NOMO-1 (cell line): ENCODE data around the gene NAPB.

Experiments
- DNase-seq, 2 experiments: peaks; one replicate each; lab custom pipeline; 2025; ENCODE audit not compliant: unreplicated experiment in 2 of 2; lab: John Stamatoyannopoulos, UW

NAPB gene

DNA sequence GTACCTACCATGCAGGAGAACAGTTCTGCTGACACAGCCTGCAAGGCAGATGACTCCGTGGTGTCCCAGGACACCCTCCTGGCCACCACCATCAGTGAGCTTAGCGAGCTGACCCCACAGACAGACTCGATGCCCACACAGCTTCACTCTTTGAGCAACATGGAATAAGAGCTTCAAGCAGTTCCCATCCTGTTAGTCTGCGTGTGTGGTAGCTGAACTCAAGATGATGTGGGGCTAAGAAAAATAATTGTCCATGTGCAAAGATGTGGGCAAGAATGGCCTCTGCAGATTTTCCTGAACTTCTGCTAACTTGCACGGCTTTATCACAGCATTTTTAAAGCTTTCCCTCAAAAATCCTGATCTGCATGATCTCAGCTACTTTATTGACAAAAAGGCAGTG, 51.0 kb downstream of the NAPB start:
- DNase-seq, result no peak

DNA sequence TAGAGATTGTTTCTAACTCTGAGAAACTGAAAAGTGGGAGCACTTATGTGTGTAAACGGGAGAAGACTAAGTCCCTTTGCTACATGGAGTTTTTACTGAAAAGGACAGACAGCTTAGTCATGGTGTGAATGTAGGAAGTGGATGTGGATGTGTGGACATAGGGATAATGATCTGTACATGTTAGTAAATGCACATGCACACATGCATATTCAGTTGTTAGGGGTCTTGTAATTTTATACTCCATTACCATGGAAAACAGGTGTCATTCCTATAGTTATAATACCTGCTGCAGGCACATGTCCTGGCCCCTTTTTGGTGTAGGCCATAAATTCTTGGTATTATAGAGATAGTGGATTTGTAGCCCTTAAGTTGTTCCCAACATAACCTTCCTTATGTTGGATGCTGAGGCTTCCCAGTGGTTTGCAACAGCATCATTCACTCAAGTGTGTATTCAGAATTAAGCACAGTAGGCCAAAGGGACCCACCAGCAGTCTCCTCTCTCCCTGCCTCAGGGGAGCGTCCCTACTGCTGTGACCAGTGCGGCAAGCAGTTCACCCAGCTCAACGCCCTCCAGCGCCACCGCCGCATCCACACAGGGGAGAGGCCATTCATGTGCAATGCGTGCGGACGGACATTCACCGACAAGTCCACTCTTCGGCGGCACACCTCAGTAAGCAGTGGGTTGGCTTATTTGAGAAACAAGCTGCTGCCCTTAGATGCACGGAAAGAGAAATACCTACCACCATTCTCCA, 52.0 kb downstream of the NAPB start:
- no peak for DNase-seq

DNA sequence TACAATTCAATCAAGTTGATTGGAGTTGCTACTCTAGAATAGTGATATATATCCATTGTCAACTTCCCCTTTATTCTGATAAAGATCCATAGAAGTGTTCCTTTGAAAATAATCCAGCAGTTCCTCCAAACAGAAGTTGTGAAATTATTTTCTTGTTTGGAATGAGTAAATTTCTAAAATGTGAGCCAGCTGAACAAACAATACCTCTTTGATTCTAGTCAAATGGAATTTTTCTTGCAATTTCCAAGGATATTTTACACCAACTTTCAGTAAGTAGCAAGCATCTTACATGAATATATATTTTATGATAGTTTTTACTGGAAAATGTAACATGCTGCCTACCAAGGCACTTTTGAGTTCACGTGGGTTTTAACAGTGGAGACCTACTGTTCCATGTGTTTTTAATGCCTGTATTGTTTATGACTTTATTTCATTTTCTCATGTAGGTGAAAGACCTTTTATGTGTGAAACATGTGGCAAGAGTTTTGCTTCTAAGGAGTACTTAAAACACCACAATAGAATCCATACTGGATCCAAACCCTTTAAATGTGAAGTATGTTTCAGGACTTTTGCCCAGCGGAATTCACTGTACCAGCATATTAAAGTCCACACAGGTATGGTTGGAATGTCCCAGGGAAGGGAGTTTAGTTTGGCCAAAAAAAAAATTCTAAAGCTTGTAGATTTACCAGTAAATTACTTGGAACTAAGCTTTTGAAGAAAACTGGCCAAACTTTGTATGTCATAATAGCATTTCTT, 52.8 kb downstream of the NAPB start:
- no peak for DNase-seq

DNA sequence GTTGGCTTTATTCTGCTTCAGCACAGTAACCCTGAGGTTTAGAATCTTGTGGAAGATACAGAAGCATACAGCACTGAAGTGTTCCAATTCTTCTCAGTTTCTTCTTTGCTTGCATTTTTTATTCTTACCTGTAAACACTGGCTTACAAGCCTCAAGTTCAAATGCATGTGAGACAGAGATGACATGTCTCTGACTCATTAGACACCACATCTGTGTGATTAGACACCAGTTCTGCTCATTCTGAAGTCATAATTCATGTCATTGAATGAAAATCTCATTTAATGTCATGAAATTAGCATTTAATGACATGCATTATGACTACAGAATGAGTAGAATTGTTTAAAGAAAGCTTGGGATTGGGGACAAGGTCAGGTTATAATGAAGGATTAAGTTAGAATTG, 53.5 kb downstream of the NAPB start:
- no peak for DNase-seq

DNA sequence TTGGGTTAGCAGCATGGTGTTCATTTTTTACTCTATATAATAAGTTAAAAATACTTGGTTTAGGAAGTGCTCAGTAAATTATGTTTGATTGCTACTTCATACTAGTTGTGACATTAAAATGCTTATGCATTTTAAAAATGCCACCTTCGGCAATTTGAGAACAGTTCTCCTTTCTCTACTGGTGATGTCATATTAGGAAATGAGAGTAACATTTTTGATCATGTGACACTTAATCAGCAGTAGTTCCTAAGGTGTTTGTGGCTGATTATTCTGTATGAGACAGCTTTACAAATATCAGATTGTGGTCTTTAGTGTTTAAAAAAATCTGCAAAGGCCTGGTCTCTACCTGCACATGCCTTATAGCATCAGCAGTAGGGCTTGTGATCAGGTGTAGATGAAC, 54.9 kb downstream of the NAPB start:
- peak; percentile 9 to 74 for DNase-seq

DNA sequence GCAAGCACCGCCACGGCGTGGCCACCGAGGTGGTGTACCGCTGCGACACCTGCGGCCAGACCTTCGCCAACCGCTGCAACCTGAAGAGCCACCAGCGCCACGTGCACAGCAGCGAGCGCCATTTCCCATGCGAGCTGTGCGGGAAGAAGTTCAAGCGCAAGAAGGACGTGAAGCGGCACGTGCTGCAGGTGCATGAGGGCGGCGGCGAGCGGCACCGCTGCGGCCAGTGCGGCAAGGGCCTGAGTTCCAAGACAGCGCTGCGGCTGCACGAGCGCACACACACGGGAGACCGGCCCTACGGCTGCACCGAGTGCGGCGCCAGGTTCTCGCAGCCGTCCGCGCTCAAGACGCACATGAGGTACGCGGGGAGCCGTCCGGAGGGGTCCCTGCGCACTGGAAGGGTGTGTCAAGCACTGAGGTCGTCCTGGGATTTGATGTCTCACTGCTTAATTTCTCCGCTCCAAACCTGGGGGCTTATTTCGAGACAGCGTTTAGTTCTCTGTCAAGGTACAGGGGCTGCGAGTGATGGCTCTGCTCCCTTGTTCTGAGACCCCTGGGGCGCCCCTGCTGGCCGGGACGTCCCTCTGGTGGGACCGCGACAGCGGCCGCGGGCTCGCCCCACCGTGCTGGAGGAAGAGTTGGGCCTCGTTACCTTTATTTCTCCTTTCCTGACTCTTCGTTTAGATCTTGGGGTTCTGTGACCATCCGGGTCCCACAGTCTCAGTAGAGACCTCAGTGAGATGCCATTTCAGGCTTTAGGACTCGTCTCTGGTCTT, 55.7 kb downstream of the NAPB start:
- DNase-seq, result no peak

DNA sequence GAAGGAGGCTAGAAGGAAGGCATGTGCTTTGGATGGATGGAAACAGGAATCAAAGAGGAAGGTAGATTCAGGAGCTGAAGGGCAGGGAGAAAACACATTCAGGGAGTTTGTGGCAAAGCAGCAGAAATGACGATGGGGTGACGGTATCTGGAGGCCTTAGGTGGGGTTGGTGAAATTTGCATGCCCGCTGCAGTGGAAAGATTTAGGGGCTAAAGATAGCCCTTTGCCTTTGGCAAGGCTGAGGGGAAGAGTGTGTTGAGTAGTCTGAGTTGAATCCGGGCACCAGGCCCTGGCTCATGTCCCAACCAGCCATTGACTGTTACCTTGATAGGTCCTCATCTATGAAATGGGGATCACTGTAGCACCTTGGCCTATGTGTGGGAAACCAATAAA, 58.0 kb downstream of the NAPB start:
- no peak for DNase-seq

DNA sequence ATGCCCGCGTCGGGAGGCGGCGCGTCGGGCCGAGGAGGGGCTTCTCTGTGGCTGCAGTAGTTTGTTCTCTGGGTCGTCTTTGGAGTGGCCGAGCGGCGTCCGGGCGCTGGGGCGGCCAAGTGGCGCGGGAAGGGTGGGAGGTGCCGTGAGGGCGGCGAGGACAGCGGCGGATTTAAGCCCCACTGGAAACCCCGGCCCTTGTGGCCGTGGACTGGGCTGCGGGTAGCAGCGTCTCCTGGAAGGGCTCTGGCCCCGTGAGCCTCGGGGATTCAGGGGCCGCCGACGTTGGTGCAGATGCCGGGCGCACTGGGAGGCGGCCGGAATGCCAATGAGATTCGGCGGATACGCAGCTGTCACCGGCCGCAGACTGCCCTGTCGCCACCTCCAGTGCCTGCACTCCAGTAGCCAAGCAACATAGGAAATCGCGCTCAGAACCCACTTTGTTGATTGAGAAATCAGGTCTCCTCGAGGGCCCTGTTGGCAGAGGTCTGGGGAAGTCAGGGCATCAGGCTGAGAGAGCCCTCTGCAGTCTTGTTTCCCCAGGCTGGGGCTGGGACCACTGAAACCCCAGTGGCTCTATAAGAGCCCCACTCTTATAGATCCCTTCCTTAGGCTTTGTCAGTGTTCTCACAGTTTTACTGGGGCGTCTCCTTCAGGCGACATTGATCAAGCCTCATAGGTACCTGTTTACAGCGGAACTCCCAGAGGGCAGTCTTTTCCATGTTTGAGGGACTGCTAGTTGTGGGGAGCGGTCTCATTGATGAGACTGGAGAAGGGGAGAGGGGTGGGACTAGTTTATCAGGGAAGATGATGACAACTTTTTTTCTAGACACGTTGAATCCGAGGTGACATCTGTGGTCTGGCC, 58.7 kb downstream of the NAPB start:
- DNase-seq, result peak; percentile 74 to 76

DNA sequence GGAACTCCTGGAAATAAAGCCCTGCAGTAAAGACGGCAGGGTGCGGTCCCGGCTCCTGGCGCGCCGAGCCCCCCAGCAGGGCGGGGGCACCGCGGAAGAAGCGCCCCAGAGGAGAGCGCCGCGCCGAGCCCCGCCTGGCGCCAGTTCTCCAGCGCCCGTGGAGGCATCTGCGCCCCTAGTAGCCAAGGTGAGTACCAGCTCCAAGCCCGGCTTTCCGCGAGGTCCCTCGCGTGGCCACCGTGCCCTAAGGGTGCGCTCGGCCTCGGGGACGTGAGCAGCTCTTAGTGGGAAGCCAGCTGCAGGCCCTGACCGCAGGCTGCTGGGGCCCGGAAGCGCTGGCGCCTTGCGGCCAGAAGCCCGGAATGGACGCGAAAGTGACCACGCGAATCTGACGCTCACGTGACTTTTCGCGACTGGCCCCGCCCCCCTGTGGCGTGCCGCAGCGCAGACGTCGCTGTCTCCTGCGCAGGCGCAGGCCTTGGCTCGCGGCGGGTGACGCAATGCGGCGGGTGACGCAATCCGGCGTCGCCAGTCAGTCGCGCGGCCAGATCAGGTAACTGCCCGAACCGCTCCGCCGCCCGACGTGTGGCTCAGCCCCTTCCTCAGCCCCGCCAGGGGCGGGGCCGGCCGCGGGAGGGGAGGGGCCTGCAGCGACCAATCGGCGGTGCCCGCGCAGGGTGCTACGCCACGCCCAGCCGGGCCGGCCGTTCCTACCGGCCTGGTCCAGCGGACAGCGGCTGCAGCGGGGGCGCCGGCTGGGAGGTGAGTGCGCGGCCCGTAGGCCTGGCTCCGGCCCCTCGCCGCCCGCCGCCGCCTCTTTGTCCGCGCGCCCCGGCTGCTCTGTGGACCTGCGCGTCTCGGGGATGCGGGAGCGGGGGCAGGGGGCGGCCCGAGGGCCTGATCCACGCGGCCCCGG, 59.6 kb downstream of the NAPB start, which contains the start of gene GZF1:
Gene GZF1 (plus strand): TSS at position 707 of the 916 bp plus-strand sequence. CDS start 2,202 bp downstream, outside the sequence.
- DNase-seq, result peak; percentile 97 to 98

DNA sequence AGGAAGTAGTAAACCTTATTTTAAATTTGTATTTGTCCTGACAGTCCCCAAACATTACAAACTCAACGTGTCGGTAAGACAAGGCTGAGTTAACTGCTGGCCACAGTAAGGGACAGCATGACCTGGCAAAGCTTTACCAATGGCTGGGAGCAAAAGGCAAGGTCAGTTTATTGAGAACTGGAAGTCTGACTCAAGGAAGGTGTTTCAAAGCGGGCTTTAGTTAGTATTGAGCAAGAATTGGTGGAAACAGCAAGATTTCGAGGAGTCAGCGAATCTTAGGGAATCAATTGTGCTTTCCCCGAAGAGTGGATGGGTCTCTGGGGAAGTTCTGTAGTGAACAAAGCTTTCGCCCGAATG, 60.2 kb downstream of the NAPB start:
- DNase-seq, result peak in 1 of 2 experiments; percentile 46

DNA sequence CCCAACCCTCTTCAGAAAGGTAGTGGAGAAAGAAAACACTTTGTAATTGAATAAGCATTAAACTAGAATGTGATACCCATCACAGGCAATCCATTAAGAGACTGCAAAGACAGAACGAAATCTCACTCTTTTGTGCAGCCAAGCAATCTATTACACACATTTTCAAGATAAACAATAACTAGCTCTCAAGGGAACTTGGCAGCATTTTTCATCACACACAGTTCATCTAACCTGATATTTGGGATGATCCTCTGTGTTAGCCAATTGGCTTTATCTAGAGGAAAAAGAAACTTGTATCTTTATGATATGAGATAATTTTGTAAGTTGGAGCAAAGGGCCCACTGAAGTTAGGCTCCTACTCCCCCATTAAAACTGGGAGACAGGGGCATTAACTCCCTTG, 60.8 kb downstream of the NAPB start:
- no peak for DNase-seq

DNA sequence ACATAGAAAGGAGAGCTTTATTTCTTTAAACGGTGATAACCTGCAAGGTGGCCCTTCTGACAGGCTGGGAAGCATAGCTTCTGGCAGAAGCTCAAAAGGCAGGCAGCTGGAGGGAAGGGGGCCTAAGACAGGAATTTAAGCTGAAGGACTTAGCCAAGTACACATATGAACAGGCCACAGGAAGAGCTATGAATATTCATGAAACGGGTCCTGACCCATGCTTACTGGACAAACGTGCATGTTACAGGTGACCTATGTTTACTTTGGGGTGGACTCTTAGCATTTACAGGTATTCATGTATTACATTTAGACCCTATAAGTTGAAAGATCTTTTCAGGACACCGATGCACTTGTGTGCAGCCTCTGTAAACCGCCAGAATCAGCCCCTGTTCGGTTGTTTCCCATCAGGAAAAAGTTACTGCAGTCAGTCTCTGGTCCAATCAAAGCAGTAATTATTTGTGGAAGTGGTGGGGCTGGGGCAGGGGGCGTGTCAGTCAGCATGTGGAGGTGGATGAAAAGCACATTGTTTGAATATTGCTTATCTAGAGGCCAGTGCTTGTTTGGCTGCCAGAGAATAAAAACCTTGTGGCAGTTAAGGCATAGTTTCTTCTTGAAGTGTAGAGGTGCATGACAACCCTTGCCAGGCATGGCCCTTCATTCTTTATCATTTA, 62.2 kb downstream of the NAPB start:
- no peak for DNase-seq

DNA sequence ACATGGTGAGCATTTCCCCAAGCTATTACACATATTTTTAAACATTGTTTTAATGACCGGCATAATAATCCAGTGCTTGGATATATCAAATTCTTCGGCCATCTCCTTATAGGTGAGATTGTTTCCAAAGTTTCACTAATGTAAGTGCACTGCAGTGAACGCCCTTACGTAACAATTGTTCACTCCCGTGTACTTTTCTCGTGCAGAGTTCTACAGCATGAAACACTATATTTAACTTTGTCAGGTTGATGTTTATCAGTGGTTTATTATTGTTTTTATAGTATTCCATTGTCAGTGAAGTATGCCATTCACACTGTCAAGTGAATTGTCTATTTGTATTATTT, 62.8 kb downstream of the NAPB start:
- no peak for DNase-seq

DNA sequence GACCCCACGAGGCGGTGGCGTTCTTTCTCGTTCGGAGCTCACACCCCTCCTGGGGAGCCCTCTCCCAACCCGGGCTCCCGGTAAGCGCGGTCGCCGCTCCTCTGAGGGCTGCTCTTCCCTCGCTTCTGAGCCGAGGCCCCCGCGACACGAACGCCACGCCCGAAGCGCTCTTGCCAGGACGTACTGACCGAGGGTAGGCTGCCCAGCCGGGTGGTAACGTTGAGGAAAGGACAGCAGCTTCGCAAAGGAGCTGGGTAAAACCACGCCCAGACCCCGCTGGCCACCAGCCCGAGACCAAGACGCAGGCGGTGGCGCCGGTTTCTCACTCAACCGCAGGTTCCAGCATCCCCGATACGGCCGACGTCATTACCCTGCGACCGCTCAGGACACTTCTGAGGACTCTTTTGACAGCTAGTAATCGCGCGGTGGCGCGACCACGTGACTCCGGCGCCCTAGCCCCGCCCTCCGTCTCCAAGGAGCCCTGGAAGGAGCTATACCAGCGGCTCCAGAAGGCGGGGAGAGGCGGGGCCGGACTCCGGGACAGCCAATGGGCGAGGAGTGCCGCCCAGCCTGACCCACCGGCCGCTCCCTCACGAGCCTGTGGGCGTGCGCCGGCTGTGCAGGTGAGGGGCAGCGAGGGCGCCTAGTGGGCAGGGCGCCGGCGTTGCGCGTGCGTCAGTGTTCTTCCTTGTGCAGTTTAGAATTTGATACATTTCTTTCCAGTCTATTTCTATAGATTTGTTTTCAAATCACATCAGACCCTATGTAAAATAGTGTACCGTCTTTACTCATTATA, 63.3 kb downstream of the NAPB start:
- DNase-seq, result peak; percentile 96

DNA sequence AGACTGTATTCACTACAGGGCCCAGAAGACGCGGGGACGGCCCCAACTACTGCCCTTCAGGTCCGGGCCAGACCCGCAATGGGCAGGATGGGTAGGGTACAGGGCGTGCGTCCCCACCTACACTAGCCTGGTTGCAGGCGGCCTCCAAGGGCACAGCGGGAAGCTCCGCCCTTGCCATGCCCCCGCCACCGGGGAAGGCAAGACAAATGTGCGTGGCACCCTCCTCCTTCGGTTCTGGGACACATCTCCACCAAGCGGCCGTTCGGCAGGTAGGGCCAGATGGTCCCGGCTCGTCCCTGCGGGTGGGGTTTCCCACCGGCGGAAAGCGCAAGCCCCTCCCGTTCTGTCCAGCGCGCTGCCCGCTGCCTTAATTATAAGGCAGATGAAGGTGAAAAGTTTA, 65.1 kb downstream of the NAPB start:
- DNase-seq, result no peak

DNA sequence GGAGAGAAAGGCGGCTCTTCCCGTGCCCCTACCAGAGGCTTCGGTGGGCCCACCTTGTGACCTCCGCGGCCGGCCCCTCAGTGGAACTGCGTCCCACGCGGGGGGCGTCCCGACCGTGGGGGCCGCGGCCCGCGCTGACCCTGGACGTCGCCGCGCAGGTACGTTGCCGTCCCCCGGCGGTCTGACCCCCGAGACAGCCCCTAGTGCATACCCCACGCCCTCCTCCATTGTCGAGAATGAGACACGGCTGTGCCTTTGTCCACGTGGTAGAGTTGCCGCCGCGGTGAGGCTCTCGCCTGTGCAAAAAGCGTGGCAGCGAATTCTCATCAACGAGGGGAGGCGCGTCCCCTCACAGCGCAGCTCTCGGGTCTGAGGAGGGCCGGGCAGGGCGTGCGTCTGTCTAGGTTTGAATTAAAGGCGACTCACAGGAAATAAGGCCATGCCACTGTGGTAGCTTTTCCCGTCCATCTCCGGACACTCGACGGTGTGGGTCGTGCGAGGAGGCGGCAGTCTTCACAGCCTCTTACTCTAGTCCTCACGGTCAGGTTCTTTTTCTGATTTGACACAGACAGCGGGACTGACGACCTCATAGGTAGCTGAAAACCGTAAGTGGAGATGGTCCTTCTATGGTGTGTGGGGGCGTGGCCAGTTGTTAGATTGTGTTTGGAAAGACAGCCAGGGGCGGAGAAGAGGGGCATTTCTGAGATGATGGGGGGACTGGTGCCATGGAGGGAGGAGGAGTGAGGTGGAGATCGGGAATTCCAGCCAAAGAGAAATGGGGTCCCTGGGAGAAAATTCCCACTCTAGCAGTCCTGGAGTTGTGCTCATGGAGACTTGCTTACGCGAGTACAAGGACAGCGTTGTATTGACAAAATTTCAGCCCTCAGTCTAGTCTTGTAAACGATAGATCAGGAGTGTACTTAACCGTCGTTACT, 70.1 kb downstream of the NAPB start:
- DNase-seq, result peak in 1 of 2 experiments; percentile 8

DNA sequence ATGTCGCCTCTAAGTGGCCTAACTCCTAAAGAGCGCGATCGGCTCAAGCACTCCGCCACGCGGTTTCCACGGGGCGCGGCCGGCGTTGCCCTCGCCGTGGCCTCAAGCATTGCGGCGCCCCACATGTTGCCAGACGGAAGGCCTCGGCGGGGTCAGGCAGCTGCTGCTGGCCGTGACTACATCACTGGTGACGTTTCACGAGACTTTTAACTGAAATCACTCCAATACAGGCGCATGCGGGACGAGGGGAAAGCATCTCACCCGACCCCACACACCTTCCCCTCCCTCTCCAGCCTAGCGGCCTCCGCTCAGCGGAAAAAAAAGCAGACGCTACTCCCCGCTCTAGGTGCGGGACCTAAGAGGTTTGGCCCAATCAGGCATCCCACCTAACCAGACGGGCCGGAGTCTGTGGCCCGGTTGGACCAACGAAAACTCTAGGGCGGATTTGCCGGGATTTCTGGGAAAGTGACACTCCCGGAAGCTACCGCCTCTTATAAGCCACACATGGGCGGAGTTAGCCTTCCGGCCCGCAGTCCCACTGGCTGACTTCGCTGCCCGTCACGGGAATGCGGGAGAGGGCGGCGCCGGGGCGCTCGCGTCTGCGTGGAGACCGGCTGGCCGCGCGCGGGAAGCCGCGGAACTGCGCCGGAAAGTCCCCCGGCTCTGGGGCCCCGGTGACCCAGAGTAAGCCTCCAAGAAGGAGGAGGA, 70.9 kb downstream of the NAPB start, which contains the start of gene NXT1:
Gene NXT1 (plus strand): TSS at position 596 of the 708 bp plus-strand sequence. CDS start 3,251 bp downstream, outside the sequence.
- DNase-seq, result peak; percentile 90 to 91
